MM.1S (cell line): ENCODE measurements around the gene CPAMD8.

Experiments
- DNase-seq: peaks from one replicate; pipeline ENCODE4 v3.0.0-alpha.2; 2015
- H2AFZ ChIP-seq: fragments of 300-600 bp; sonication (generic); 2 replicates; pipeline ENCODE4 v1.6.0; 2016; ENCODE audit warnings: antibody characterized with exemption, low read length
- H3F3A ChIP-seq: fragments of 300-600 bp; sonication (generic); 2 replicates; pipeline ENCODE4 v1.6.1; 2016; ENCODE audit warnings: mild to moderate bottlenecking, antibody characterized with exemption, low read length, moderate library complexity, mixed read lengths; ENCODE audit not compliant: insufficient read depth
- H3K27ac ChIP-seq: fragments of 300-600 bp; sonication (generic); 2 replicates; pipeline ENCODE4 v1.5.1; 2016; ENCODE audit warnings: mild to moderate bottlenecking, low read length
- H3K27me3 ChIP-seq: fragments of 300-600 bp; sonication (generic); replicated peaks from 2 replicates; pipeline ENCODE4 v1.6.0; 2016; ENCODE audit warnings: low read length; ENCODE audit not compliant: insufficient read depth
- H3K36me3 ChIP-seq: fragments of 300-600 bp; sonication (generic); replicated peaks from 2 replicates; pipeline ENCODE4 v1.6.1; 2016; ENCODE audit warnings: mild to moderate bottlenecking, low read length, mixed read lengths; ENCODE audit not compliant: insufficient read depth
- H3K4me1 ChIP-seq: fragments of 300-600 bp; sonication (generic); 2 replicates; pipeline ENCODE4 v1.6.1; 2016; ENCODE audit warnings: low read length, mixed read lengths
- H3K4me2 ChIP-seq: fragments of 300-600 bp; sonication (generic); 2 replicates; pipeline ENCODE4 v1.6.0; 2016; ENCODE audit warnings: low read depth, low read length
- H3K4me3 ChIP-seq: fragments of 300-600 bp; sonication (generic); 2 replicates; pipeline ENCODE4 v1.5.1; 2016; ENCODE audit warnings: low read length, mixed read lengths
- H3K79me2 ChIP-seq: fragments of 300-600 bp; sonication (generic); 2 replicates; pipeline ENCODE4 v1.6.1; 2016; ENCODE audit warnings: mixed run types, low read length, mixed read lengths
- H3K9ac ChIP-seq: fragments of 300-600 bp; sonication (generic); 2 replicates; pipeline ENCODE4 v1.6.1; 2016; ENCODE audit warnings: low read length, mixed read lengths
- H3K9me2 ChIP-seq: fragments of 300-600 bp; sonication (generic); replicated peaks from 2 replicates; pipeline ENCODE4 v1.6.1; 2016; ENCODE audit warnings: mild to moderate bottlenecking, low read length, mixed read lengths; ENCODE audit not compliant: insufficient read depth
- H3K9me3 ChIP-seq: fragments of 300-600 bp; sonication (generic); replicated peaks from 2 replicates; pipeline ENCODE4 v1.6.1; 2016; ENCODE audit warnings: mild to moderate bottlenecking, low read length, mixed read lengths; ENCODE audit not compliant: insufficient read depth
- H4K20me1 ChIP-seq: fragments of 300-600 bp; sonication (generic); 2 replicates; pipeline ENCODE4 v1.6.1; 2016; ENCODE audit warnings: mild to moderate bottlenecking, low read length, moderate library complexity, mixed read lengths; ENCODE audit not compliant: insufficient read depth
- EZH2 ChIP-seq: fragments of 300-600 bp; sonication (generic); optimal IDR thresholded peaks from 2 replicates; pipeline ENCODE3; 2017; ENCODE audit warnings: low read depth, mild to moderate bottlenecking, antibody characterized with exemption, low read length, mixed read lengths
- EZH2phosphoT487 ChIP-seq: fragments of 300-600 bp; sonication (generic); IDR thresholded peaks from 2 replicates; pipeline ENCODE4 v1.6.1; 2018; ENCODE audit warnings: antibody characterized with exemption, low read length
- TF ChIP-seq, protein P1 (sequence below): fragments of 300-600 bp; sonication (generic); IDR thresholded peaks from 2 replicates; pipeline ENCODE4 v1.5.1; 2016; ENCODE audit warnings: antibody characterized with exemption, low read length, mixed read lengths

Gene CPAMD8

DNA sequence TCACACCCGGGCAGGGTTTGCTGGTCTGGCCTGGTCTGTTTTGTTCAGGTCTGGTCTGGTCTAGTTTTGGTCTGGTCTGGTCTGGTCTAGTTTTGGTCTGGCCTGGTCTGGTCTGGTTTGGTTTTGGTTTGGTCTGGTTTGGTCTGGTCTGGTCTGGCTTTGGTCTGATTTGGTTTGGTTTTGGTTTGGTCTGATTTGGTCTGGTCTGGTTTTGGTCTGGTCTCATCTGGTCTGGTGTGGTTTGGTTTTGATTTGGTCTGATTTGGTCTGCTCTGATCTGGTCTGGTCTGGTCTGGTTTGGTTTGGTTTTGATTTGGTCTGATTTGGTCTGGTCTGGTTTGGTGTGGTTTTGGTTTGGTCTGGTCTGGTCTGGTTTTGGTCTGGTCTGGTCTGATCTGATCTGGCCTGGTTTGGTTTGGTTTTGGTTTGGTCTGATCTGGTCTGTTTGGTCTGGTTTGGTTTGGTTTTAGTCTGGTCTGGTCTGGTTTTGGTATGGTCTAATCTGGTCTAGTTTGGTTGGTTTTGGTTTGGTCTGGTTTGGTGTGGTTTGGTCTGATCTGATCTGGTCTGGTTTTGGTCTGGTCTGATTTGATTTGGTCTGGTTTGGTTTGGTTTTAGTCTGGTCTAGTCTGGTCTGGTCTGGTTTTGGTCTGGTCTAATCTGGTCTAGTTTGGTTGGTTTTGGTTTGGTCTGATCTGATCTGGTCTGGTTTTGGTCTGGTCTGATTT, 152.2 kb downstream of the CPAMD8 start:
- Histone ChIP-seq H3K9me2 (no peaks in the 10 kb centered on the region), H3K27ac (no peak overlapping the region; the same call in 1 of the 2 replicates)

DNA sequence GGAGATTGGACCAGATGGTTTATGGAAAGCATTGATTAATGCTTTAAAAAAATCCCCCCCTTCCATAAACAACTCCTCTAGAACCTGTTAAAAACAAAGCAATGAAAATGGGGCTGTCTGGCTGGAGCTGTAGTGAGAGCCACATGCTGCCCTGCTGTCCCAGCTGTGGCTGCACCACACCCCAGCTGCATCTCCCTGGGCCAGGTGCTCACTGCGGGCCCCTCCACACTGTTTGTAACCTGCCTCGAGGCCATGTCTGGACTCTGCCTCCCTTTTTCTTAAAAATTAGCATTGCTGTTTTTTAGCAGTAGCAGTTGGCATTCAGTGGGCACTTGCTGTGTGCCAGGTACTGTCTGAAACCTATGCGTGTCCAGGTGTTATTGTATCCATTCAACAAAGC, 153.0 kb downstream of the CPAMD8 start:
- Histone ChIP-seq H3F3A (no peaks in the 10 kb centered on the region), H3K27ac (no peak overlapping the region), H3K36me3 (no peaks in the 10 kb centered on the region)

More for the DNA sequence above, 152.2 kb downstream of the CPAMD8 start:
- Histone ChIP-seq H3K4me2 (no peak overlapping the region), H3F3A (no peaks in the 10 kb centered on the region), H3K79me2 (0 out of 2 replicates have a peak, but pooled peaks cover 3% of the 10 kb centered on the region), H3K9me3 (no peaks in the 10 kb centered on the region), H3K27me3 (no peaks in the 10 kb centered on the region), H3K4me3 (no peak overlapping the region), H2AFZ (no peak overlapping the region), H3K9ac (no peak overlapping the region), H3K4me1 (peaks cover 15% of the 10 kb centered on the region), H3K36me3 (no peaks in the 10 kb centered on the region), H4K20me1 (no peaks in the 10 kb centered on the region)
- DNase-seq: no peak
- TF ChIP-seq, protein P1, sequence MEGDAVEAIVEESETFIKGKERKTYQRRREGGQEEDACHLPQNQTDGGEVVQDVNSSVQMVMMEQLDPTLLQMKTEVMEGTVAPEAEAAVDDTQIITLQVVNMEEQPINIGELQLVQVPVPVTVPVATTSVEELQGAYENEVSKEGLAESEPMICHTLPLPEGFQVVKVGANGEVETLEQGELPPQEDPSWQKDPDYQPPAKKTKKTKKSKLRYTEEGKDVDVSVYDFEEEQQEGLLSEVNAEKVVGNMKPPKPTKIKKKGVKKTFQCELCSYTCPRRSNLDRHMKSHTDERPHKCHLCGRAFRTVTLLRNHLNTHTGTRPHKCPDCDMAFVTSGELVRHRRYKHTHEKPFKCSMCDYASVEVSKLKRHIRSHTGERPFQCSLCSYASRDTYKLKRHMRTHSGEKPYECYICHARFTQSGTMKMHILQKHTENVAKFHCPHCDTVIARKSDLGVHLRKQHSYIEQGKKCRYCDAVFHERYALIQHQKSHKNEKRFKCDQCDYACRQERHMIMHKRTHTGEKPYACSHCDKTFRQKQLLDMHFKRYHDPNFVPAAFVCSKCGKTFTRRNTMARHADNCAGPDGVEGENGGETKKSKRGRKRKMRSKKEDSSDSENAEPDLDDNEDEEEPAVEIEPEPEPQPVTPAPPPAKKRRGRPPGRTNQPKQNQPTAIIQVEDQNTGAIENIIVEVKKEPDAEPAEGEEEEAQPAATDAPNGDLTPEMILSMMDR: no peak
- TF ChIP-seq EZH2 (no peak), EZH2phosphoT487 (no peak)

DNA sequence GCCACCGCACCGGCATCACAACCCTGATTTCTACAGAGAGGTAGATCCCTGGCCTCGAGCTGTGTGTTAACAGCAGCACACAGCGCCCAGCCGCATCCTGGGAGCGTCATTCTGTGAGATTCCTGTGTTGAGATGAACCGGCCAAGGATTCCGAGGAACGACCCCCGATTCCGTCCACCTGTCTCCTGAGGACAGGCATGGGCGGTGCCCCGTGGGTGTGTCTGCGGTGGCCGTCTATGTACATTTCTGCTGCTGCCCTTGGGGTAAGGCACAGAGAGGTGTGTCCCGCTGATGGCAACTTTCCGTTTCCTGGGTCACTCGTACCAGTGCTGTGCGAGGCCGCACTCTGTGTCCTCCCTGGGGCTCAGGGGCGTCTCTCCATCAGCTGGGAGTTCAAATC, 153.9 kb downstream of the CPAMD8 start:
- H3K79me2 ChIP-seq: 0 out of 2 replicates have a peak, but pooled peaks cover 3% of the 10 kb centered on the region
- no peak overlapping the region for H3K27ac ChIP-seq
- no peak overlapping the region for H3K9ac ChIP-seq
- H3K4me1 ChIP-seq: peaks cover 15% of the 10 kb centered on the region
- no peaks in the 10 kb centered on the region for H3K9me3 ChIP-seq
- DNase-seq: no peak
- H4K20me1 ChIP-seq: no peaks in the 10 kb centered on the region
- H3K9me2 ChIP-seq: no peaks in the 10 kb centered on the region
- H2AFZ ChIP-seq: no peak overlapping the region
- no peak overlapping the region for H3K4me3 ChIP-seq
- no peaks in the 10 kb centered on the region for H3K27me3 ChIP-seq
- TF ChIP-seq EZH2phosphoT487 (no peak), EZH2 (no peak)
- TF ChIP-seq, protein P1: no peak
- no peaks in the 10 kb centered on the region for H3F3A ChIP-seq
- H3K4me2 ChIP-seq: no peak overlapping the region
- H3K36me3 ChIP-seq: no peaks in the 10 kb centered on the region

More for the DNA sequence above, 153.0 kb downstream of the CPAMD8 start:
- H3K9me2 ChIP-seq: no peaks in the 10 kb centered on the region
- no peak overlapping the region for H3K4me3 ChIP-seq
- no peaks in the 10 kb centered on the region for H3K9me3 ChIP-seq
- H3K4me2 ChIP-seq: no peak overlapping the region
- H3K27me3 ChIP-seq: no peaks in the 10 kb centered on the region
- H2AFZ ChIP-seq: no peak overlapping the region
- 0 out of 2 replicates have a peak, but pooled peaks cover 3% of the 10 kb centered on the region for H3K79me2 ChIP-seq
- no peak for DNase-seq
- peaks cover 15% of the 10 kb centered on the region for H3K4me1 ChIP-seq
- TF ChIP-seq EZH2 (no peak), EZH2phosphoT487 (no peak)
- TF ChIP-seq, protein P1: no peak
- no peak overlapping the region for H3K9ac ChIP-seq
- no peaks in the 10 kb centered on the region for H4K20me1 ChIP-seq
